ENCODE measurements around the gene CNTNAP4. TPM values are rescaled to one million over a fixed set of nuclear protein-coding genes. Genes with fewer than 3 reads are reported as not detected.

The CNTNAP4 gene
- polyA plus RNA-seq, 3 donors = not detected

DNA sequence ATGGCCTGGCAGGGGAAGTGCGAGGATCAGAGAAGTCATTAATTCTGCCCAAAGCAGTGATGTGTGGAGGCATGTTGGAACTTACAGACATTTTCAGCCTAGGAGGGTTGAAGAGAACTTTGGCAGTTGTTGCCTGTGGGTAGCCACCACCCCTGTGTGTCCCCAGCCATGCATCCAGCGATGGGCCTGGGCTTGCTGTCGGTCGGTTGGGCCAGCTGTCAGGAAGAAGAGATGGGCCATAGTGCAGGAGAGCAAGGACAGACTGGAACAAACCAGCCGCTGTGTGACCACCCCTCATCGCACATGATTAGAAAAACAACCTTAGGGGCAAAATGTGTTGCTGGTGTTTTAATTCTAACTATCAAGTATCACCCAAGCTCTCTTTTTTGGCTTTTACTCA, 173.7 kb downstream of the CNTNAP4 start:
- Histone ChIP-seq H3K9me3 (replicated peaks in 1 of 2; ENCODE audit: control insufficient read depth in 1 of 2, insufficient read depth in 1 of 2, low read length in 2 of 2) (no peaks in the 10 kb centered on the region), H3K27ac (ENCODE audit: low read depth in 1 of 2, low read length in 2 of 2) (no peak overlapping the region), H3K4me2 (replicated peaks; ENCODE audit: extremely low read depth, low read length, poor library complexity, severe bottlenecking) (no peak overlapping the region), H3K4me1 (ENCODE audit: control insufficient read depth in 1 of 2, insufficient read depth in 2 of 2, low read length in 2 of 2) (no peaks in the 10 kb centered on the region), H3K9ac (ENCODE audit: insufficient read depth, low read length, poor library complexity, severe bottlenecking) (no peak overlapping the region), H3K36me3 (replicated peaks in 1 of 2; ENCODE audit: control insufficient read depth in 1 of 2, insufficient read depth in 2 of 2, low read length in 2 of 2) (no peaks in the 10 kb centered on the region), H3K79me2 (ENCODE audit: insufficient read depth, low read length) (no peaks in the 10 kb centered on the region), H3K4me3 (replicated peaks in 1 of 3; ENCODE audit: low read depth in 2 of 3, low read length in 3 of 3) (no peak overlapping the region), H2AFZ (ENCODE audit: insufficient read depth, low read depth, low read length, poor library complexity, severe bottlenecking) (no peak overlapping the region), H4K20me1 (ENCODE audit: insufficient read depth, low read length) (no peaks in the 10 kb centered on the region), H3K27me3 (ENCODE audit: control insufficient read depth in 2 of 2, insufficient read depth in 2 of 2, low read length in 2 of 2) (no peaks in the 10 kb centered on the region)
- DNase-seq = no peak
- WGBS (ENCODE audit: insufficient coverage) = 91% methylated on average over 2 of the region's 6 CpGs
- Mint-ChIP-seq H3K36me3 (no peaks in the 10 kb centered on the region), H3K27ac (no peak overlapping the region), H3K9me3 (no peaks in the 10 kb centered on the region), H3K4me1 (no peaks in the 10 kb centered on the region), H3K27me3 (ENCODE audit: low read depth in 3 of 3) (no peaks in the 10 kb centered on the region), H3K4me3 (no peak overlapping the region)
- TF ChIP-seq, protein P1, sequence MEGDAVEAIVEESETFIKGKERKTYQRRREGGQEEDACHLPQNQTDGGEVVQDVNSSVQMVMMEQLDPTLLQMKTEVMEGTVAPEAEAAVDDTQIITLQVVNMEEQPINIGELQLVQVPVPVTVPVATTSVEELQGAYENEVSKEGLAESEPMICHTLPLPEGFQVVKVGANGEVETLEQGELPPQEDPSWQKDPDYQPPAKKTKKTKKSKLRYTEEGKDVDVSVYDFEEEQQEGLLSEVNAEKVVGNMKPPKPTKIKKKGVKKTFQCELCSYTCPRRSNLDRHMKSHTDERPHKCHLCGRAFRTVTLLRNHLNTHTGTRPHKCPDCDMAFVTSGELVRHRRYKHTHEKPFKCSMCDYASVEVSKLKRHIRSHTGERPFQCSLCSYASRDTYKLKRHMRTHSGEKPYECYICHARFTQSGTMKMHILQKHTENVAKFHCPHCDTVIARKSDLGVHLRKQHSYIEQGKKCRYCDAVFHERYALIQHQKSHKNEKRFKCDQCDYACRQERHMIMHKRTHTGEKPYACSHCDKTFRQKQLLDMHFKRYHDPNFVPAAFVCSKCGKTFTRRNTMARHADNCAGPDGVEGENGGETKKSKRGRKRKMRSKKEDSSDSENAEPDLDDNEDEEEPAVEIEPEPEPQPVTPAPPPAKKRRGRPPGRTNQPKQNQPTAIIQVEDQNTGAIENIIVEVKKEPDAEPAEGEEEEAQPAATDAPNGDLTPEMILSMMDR (IDR thresholded peaks at IDR 0.05) = no peak
- intact Hi-C loops (cut with micrococcal nuclease) = no loop called here

- no peak overlapping the region for H3K27ac ChIP-seq (ENCODE audit: low read depth in 1 of 2, low read length in 2 of 2)
- H3K4me2 ChIP-seq (replicated peaks; ENCODE audit: extremely low read depth, low read length, poor library complexity, severe bottlenecking) = no peak overlapping the region
- WGBS (ENCODE audit: insufficient coverage) = 83% methylated on average over 2 of the region's 3 CpGs
- Mint-ChIP-seq H3K36me3 (no peaks in the 10 kb centered on the region), H3K4me1 (no peaks in the 10 kb centered on the region), H3K27ac (no peak overlapping the region), H3K9me3 (no peaks in the 10 kb centered on the region), H3K4me3 (no peak overlapping the region), H3K27me3 (ENCODE audit: low read depth in 3 of 3) (peaks cover 0 to 1% (median 0%) of the 10 kb centered on the region in 3 donors)
- no peak overlapping the region for H3K4me3 ChIP-seq (replicated peaks in 1 of 3; ENCODE audit: low read depth in 2 of 3, low read length in 3 of 3)
- no peak overlapping the region for H2AFZ ChIP-seq (ENCODE audit: insufficient read depth, low read depth, low read length, poor library complexity, severe bottlenecking)
- H3K4me1 ChIP-seq (ENCODE audit: control insufficient read depth in 1 of 2, insufficient read depth in 2 of 2, low read length in 2 of 2) = no peaks in the 10 kb centered on the region
- TF ChIP-seq, protein P1 (IDR thresholded peaks at IDR 0.05) = no peak
- no peaks in the 10 kb centered on the region for H4K20me1 ChIP-seq (ENCODE audit: insufficient read depth, low read length)
- no peaks in the 10 kb centered on the region for H3K36me3 ChIP-seq (replicated peaks in 1 of 2; ENCODE audit: control insufficient read depth in 1 of 2, insufficient read depth in 2 of 2, low read length in 2 of 2)
- no peaks in the 10 kb centered on the region for H3K79me2 ChIP-seq (ENCODE audit: insufficient read depth, low read length)
- no peaks in the 10 kb centered on the region for H3K9me3 ChIP-seq (replicated peaks in 1 of 2; ENCODE audit: control insufficient read depth in 1 of 2, insufficient read depth in 1 of 2, low read length in 2 of 2)
- no peak overlapping the region for H3K9ac ChIP-seq (ENCODE audit: insufficient read depth, low read length, poor library complexity, severe bottlenecking)
- intact Hi-C loops (cut with micrococcal nuclease) = no loop called here
- H3K27me3 ChIP-seq (ENCODE audit: control insufficient read depth in 2 of 2, insufficient read depth in 2 of 2, low read length in 2 of 2) = no peaks in the 10 kb centered on the region
- no peak for DNase-seq
Observed at GRCh38 chr16:76455257-76455656, 178.1 kb downstream of the CNTNAP4 start.

All from CD14-positive monocyte (primary cell).